DND-41 (cell line): ENCODE results near the gene VWC2L.

Source experiments
- ATAC-seq: fragments of 200-7000 bp; cut with Tn5 transposase; 3 replicates; pipeline ENCODE4 v1.9.1; 2021; ENCODE audit warnings: low read depth; ENCODE audit not compliant: insufficient read depth
- DNase-seq: peaks from one replicate; pipeline ENCODE4 v3.0.0-alpha.2; 2020
- H2AFZ ChIP-seq: 2 replicates; pipeline ENCODE4 v1.6.0; 2012; ENCODE audit warnings: low read depth, low read length
- H3K27ac ChIP-seq: 2 replicates; pipeline ENCODE4 v1.5.1; 2012; ENCODE audit warnings: low read length, inconsistent platforms
- H3K27me3 ChIP-seq: fragments of 200-600 bp; sonication (generic); 2 replicates; pipeline ENCODE4 v1.6.0; 2012; ENCODE audit warnings: low read length, mild to moderate bottlenecking, inconsistent platforms; ENCODE audit not compliant: insufficient read depth, poor library complexity
- H3K36me3 ChIP-seq: 2 replicates; pipeline ENCODE4 v1.5.1; 2012; ENCODE audit warnings: low read length, inconsistent platforms; ENCODE audit not compliant: insufficient read depth
- H3K4me1 ChIP-seq: 2 replicates; pipeline ENCODE4 v1.5.1; 2012; ENCODE audit warnings: mild to moderate bottlenecking, low read length; ENCODE audit not compliant: insufficient read depth
- H3K4me2 ChIP-seq: 2 replicates; pipeline ENCODE4 v1.6.0; 2012; ENCODE audit warnings: mild to moderate bottlenecking, moderate library complexity, low read length, inconsistent platforms; ENCODE audit not compliant: insufficient read depth
- H3K4me3 ChIP-seq, 2 experiments: fragments of 200-600 bp in 1 of 2; shearing (Covaris generic) in 1 of 2; 2 replicates each; pipeline ENCODE4 v1.5.1; 2012 to 2016; ENCODE audit warnings: inconsistent platforms in 2 of 2, low read length in 2 of 2, mild to moderate bottlenecking in 2 of 2, low read depth in 1 of 2, moderate library complexity in 1 of 2
- H3K79me2 ChIP-seq: 2 replicates; pipeline ENCODE4 v1.6.0; 2012; ENCODE audit warnings: low read length, inconsistent platforms; ENCODE audit not compliant: insufficient read depth
- H3K9ac ChIP-seq: 2 replicates; pipeline ENCODE4 v1.6.0; 2012; ENCODE audit warnings: low read depth, mild to moderate bottlenecking, inconsistent platforms, low read length, moderate library complexity
- H3K9me3 ChIP-seq: 2 replicates; pipeline ENCODE4 v1.5.1; 2012; ENCODE audit warnings: low read length, moderate library complexity, mild to moderate bottlenecking, inconsistent platforms; ENCODE audit not compliant: insufficient read depth, severe bottlenecking
- H4K20me1 ChIP-seq: 2 replicates; pipeline ENCODE4 v1.6.0; 2012; ENCODE audit warnings: low read length; ENCODE audit not compliant: insufficient read depth
- CTCF ChIP-seq: IDR thresholded peaks from 2 replicates; pipeline ENCODE4 v1.5.1; 2012; ENCODE audit warnings: borderline replicate concordance, low read length, moderate library complexity, mild to moderate bottlenecking; ENCODE audit not compliant: poor library complexity, severe bottlenecking; ENCODE audit errors: extremely low read depth
- EZH2 ChIP-seq: IDR thresholded peaks from 3 replicates; pipeline ENCODE4 v1.6.1; 2012; ENCODE audit warnings: borderline replicate concordance, low read depth, mild to moderate bottlenecking, moderate library complexity, low read length, inconsistent platforms; ENCODE audit not compliant: severe bottlenecking

Gene VWC2L

GRCh38 chr2:214471990-214472389, 61.1 kb downstream of the VWC2L start:
- no peak for TF ChIP-seq EZH2
- no peak for TF ChIP-seq CTCF

GRCh38 chr2:214477305-214477704, 66.5 kb downstream of the VWC2L start:
- H3K4me1 ChIP-seq: no peaks in the 10 kb centered on the region
- TF ChIP-seq CTCF (no peak), EZH2 (no peak)
- no peak overlapping the region for H2AFZ ChIP-seq
- H3K4me2 ChIP-seq: no peak overlapping the region
- H3K4me3 ChIP-seq: no peak overlapping the region
- ATAC-seq: no peak
- H4K20me1 ChIP-seq: no peaks in the 10 kb centered on the region
- H3K36me3 ChIP-seq: no peaks in the 10 kb centered on the region
- H3K27ac ChIP-seq: no peak overlapping the region
- H3K27me3 ChIP-seq: no peaks in the 10 kb centered on the region
- DNase-seq: no peak
- H3K9ac ChIP-seq: no peak overlapping the region
- H3K9me3 ChIP-seq: no peaks in the 10 kb centered on the region
- H3K79me2 ChIP-seq: no peaks in the 10 kb centered on the region

More at GRCh38 chr2:214471990-214472389, 61.1 kb downstream of the VWC2L start:
- H3K4me1 ChIP-seq: no peaks in the 10 kb centered on the region
- H3K27me3 ChIP-seq: no peaks in the 10 kb centered on the region
- H2AFZ ChIP-seq: no peak overlapping the region
- H3K36me3 ChIP-seq: no peaks in the 10 kb centered on the region
- H3K9ac ChIP-seq: no peak overlapping the region
- H3K27ac ChIP-seq: no peak overlapping the region
- H3K79me2 ChIP-seq: no peaks in the 10 kb centered on the region
- no peaks in the 10 kb centered on the region for H4K20me1 ChIP-seq
- H3K4me3 ChIP-seq: no peak overlapping the region
- DNase-seq (no peak), ATAC-seq (no peak)
- H3K9me3 ChIP-seq: no peaks in the 10 kb centered on the region
- no peak overlapping the region for H3K4me2 ChIP-seq

- no peak for ATAC-seq
- TF ChIP-seq CTCF (no peak), EZH2 (no peak)
- Histone ChIP-seq H3K9me3 (no peaks in the 10 kb centered on the region), H2AFZ (no peak overlapping the region), H3K4me2 (no peak overlapping the region), H3K27me3 (no peaks in the 10 kb centered on the region), H3K9ac (no peak overlapping the region), H3K79me2 (no peaks in the 10 kb centered on the region), H3K27ac (no peak overlapping the region), H3K4me1 (no peaks in the 10 kb centered on the region), H4K20me1 (no peaks in the 10 kb centered on the region), H3K4me3 (no peak overlapping the region), H3K36me3 (no peaks in the 10 kb centered on the region)
- no peak for DNase-seq
These were observed 70.3 kb downstream of the VWC2L start for GRCh38 chr2:214481204-214481603.

- H3K4me3 ChIP-seq: no peak overlapping the region
- H3K27me3 ChIP-seq: no peaks in the 10 kb centered on the region
- DNase-seq: no peak
- no peak overlapping the region for H3K4me2 ChIP-seq
- TF ChIP-seq CTCF (no peak), EZH2 (no peak)
- H4K20me1 ChIP-seq: no peaks in the 10 kb centered on the region
- ATAC-seq: no peak
- H3K27ac ChIP-seq: no peak overlapping the region
- H3K36me3 ChIP-seq: no peaks in the 10 kb centered on the region
- H3K79me2 ChIP-seq: no peaks in the 10 kb centered on the region
- no peak overlapping the region for H2AFZ ChIP-seq
- H3K9me3 ChIP-seq: no peaks in the 10 kb centered on the region
- no peak overlapping the region for H3K9ac ChIP-seq
- H3K4me1 ChIP-seq: no peaks in the 10 kb centered on the region
These were observed 71.9 kb downstream of the VWC2L start for GRCh38 chr2:214482728-214483127.
